ENCODE results near the gene DCLRE1A.

GRCh38 chr10:113876461-113876860 is 22.6 kb upstream of the DCLRE1A start:
- no peak for TF ChIP-seq POLR2A (IDR thresholded peaks at IDR 0.05)
- no peak for TF ChIP-seq CTCF (IDR thresholded peaks at IDR 0.05)

All from sigmoid colon (tissue), 3 donors.